ENCODE results near the gene LGALS4.

GRCh38 chr19:38786572-38787265 lies 26.0 kb downstream of the LGALS4 start:
- TF ChIP-seq CTCF (conservative IDR thresholded peaks at IDR 0.05) (no peak), ZFX (IDR thresholded peaks at IDR 0.05) (no peak)

All from C4-2B (cell line).